IgD-negative memory B cell (primary cell): Measurements from ENCODE around the gene CXCL14. TPM values are rescaled to one million over a fixed set of nuclear protein-coding genes. Genes with fewer than 3 reads are reported as not detected.
A peak's percentile ranks its signal among the peaks of the same experiment; 100 is the strongest.

Experiments used
- H3K27ac Mint-ChIP-seq, 3 donors: one replicate each; pipeline ENCODE4 v1.8.0; 2020 to 2022; ENCODE audit warnings: mild to moderate bottlenecking in 3 of 3, mixed read lengths in 3 of 3, moderate library complexity in 1 of 3
- H3K27me3 Mint-ChIP-seq: one replicate; pipeline ENCODE4 v1.8.0; 2021; ENCODE audit warnings: mixed read lengths
- H3K36me3 Mint-ChIP-seq: one replicate; pipeline ENCODE4 v1.8.0; 2020; ENCODE audit warnings: mild to moderate bottlenecking, mixed read lengths
- H3K4me1 Mint-ChIP-seq, 3 donors: one replicate each; pipeline ENCODE4 v1.8.0; 2020 to 2022; ENCODE audit warnings: mixed read lengths in 3 of 3, mild to moderate bottlenecking in 1 of 3
- H3K4me3 Mint-ChIP-seq, 4 donors: one replicate each; pipeline ENCODE4 v1.8.0; 2020 to 2022; ENCODE audit warnings: mild to moderate bottlenecking in 4 of 4, mixed read lengths in 4 of 4, moderate library complexity in 3 of 4
- H3K9me3 Mint-ChIP-seq, 3 donors: one replicate each; pipeline ENCODE4 v1.8.0; 2020 to 2021; ENCODE audit warnings: mixed read lengths in 3 of 3, mild to moderate bottlenecking in 1 of 3
- polyA plus RNA-seq: library from polyadenylated mRNA; unstranded; fragments of 300-500 nt; fragmentation: Illumina TruSeq; gene quantifications from one replicate; pipeline ENCODE4 v1.2.3, GENCODE V29; 2021

The CXCL14 gene
- polyA plus RNA-seq, 1 donor from 2014 or later: not detected

- Mint-ChIP-seq H3K9me3 (no peaks in the 10 kb centered on the region), H3K4me1 (peaks cover 0 to 2% (median 0%) of the 10 kb centered on the region in 3 donors), H3K36me3 (no peaks in the 10 kb centered on the region), H3K27ac (no peak overlapping the region), H3K4me3 (no peak overlapping the region), H3K27me3 (peaks cover 6% of the 10 kb centered on the region)
Measured at GRCh38 chr5:135567661-135568060, 11.1 kb downstream of the CXCL14 start.

GRCh38 chr5:135566422-135567400 is 12.1 kb downstream of the CXCL14 start:
- Mint-ChIP-seq H3K4me1 (no peaks in the 10 kb centered on the region), H3K27me3 (peaks cover 4% of the 10 kb centered on the region), H3K27ac (no peak overlapping the region), H3K36me3 (no peaks in the 10 kb centered on the region), H3K9me3 (no peaks in the 10 kb centered on the region), H3K4me3 (no peak overlapping the region)

GRCh38 chr5:135565725-135566421 is 12.9 kb downstream of the CXCL14 start:
- peaks cover 0 to under 1% (median 0%) of the 10 kb centered on the region in 3 donors for H3K4me1 Mint-ChIP-seq
- H3K4me3 Mint-ChIP-seq: no peak overlapping the region
- no peak overlapping the region for H3K27ac Mint-ChIP-seq
- H3K9me3 Mint-ChIP-seq: no peaks in the 10 kb centered on the region
- H3K36me3 Mint-ChIP-seq: no peaks in the 10 kb centered on the region
- H3K27me3 Mint-ChIP-seq: peaks cover 4% of the 10 kb centered on the region

GRCh38 chr5:135565266-135565665 is 13.5 kb downstream of the CXCL14 start:
- H3K9me3 Mint-ChIP-seq: no peaks in the 10 kb centered on the region
- H3K27me3 Mint-ChIP-seq: peaks cover 6% of the 10 kb centered on the region
- H3K4me1 Mint-ChIP-seq: peaks cover 0 to 4% (median 0%) of the 10 kb centered on the region in 3 donors
- no peak overlapping the region for H3K27ac Mint-ChIP-seq
- no peaks in the 10 kb centered on the region for H3K36me3 Mint-ChIP-seq
- H3K4me3 Mint-ChIP-seq: no peak overlapping the region

- Mint-ChIP-seq H3K27me3 (peaks cover 6% of the 10 kb centered on the region), H3K27ac (no peak overlapping the region), H3K36me3 (no peaks in the 10 kb centered on the region), H3K4me1 (peaks cover 0 to 5% (median 0%) of the 10 kb centered on the region in 3 donors), H3K9me3 (no peaks in the 10 kb centered on the region), H3K4me3 (no peak overlapping the region)
Measured at GRCh38 chr5:135564331-135564730, 14.5 kb downstream of the CXCL14 start.

GRCh38 chr5:135561266-135561665 is 17.5 kb downstream of the CXCL14 start:
- H3K27ac Mint-ChIP-seq: no peak overlapping the region
- H3K4me1 Mint-ChIP-seq: peaks cover 0 to 5% (median 0%) of the 10 kb centered on the region in 3 donors
- H3K36me3 Mint-ChIP-seq: peaks cover 4% of the 10 kb centered on the region
- H3K27me3 Mint-ChIP-seq: peaks cover 10% of the 10 kb centered on the region
- H3K9me3 Mint-ChIP-seq: peaks cover 0 to 6% (median 4%) of the 10 kb centered on the region in 3 donors
- H3K4me3 Mint-ChIP-seq: no peak overlapping the region

- Mint-ChIP-seq H3K4me1 (peaks cover 0 to 5% (median 0%) of the 10 kb centered on the region in 3 donors), H3K4me3 (no peak overlapping the region), H3K9me3 (peaks cover 0 to 6% (median 5%) of the 10 kb centered on the region in 3 donors), H3K36me3 (peaks cover 4% of the 10 kb centered on the region), H3K27me3 (peaks cover 10% of the 10 kb centered on the region), H3K27ac (no peak overlapping the region)
Measured at GRCh38 chr5:135560858-135561257, 17.9 kb downstream of the CXCL14 start.

- Mint-ChIP-seq H3K27me3 (peaks cover 10% of the 10 kb centered on the region), H3K27ac (no peak overlapping the region)
Measured at GRCh38 chr5:135559354-135559753, 19.4 kb downstream of the CXCL14 start.

GRCh38 chr5:135557076-135557838 is 21.5 kb downstream of the CXCL14 start:
- peaks cover 12% of the 10 kb centered on the region for H3K27me3 Mint-ChIP-seq
- H3K4me1 Mint-ChIP-seq: peaks cover 0 to 5% (median 0%) of the 10 kb centered on the region in 3 donors
- H3K36me3 Mint-ChIP-seq: peaks cover 4% of the 10 kb centered on the region
- H3K9me3 Mint-ChIP-seq: peaks cover 0 to 7% (median 5%) of the 10 kb centered on the region in 3 donors
- no peak overlapping the region for H3K4me3 Mint-ChIP-seq
- no peak overlapping the region for H3K27ac Mint-ChIP-seq

More at GRCh38 chr5:135559354-135559753, 19.4 kb downstream of the CXCL14 start:
- Mint-ChIP-seq H3K36me3 (peaks cover 4% of the 10 kb centered on the region), H3K9me3 (peaks cover 0 to 7% (median 5%) of the 10 kb centered on the region in 3 donors), H3K4me3 (no peak overlapping the region), H3K4me1 (peaks cover 0 to 5% (median 0%) of the 10 kb centered on the region in 3 donors)

- H3K36me3 Mint-ChIP-seq: peaks cover 7% of the 10 kb centered on the region
- H3K4me3 Mint-ChIP-seq: no peak overlapping the region
- peak overlapping the region in 1 of 3 donors; percentile 60 for H3K27ac Mint-ChIP-seq
- H3K4me1 Mint-ChIP-seq: peaks cover 0 to 5% (median 0%) of the 10 kb centered on the region in 3 donors
- H3K27me3 Mint-ChIP-seq: peaks cover 12% of the 10 kb centered on the region
- H3K9me3 Mint-ChIP-seq: peaks cover 0 to 7% (median 5%) of the 10 kb centered on the region in 3 donors
Measured at GRCh38 chr5:135556620-135557019, 22.2 kb downstream of the CXCL14 start.

- H3K27ac Mint-ChIP-seq: no peak overlapping the region
- H3K9me3 Mint-ChIP-seq: peaks cover 0 to 7% (median 5%) of the 10 kb centered on the region in 3 donors
- peaks cover 15% of the 10 kb centered on the region for H3K27me3 Mint-ChIP-seq
- no peak overlapping the region for H3K4me3 Mint-ChIP-seq
- peaks cover 0 to 1% (median 0%) of the 10 kb centered on the region in 3 donors for H3K4me1 Mint-ChIP-seq
- peaks cover 7% of the 10 kb centered on the region for H3K36me3 Mint-ChIP-seq
Measured at GRCh38 chr5:135555530-135555929, 23.3 kb downstream of the CXCL14 start.

GRCh38 chr5:135553688-135554462 is 24.9 kb downstream of the CXCL14 start:
- H3K4me1 Mint-ChIP-seq: no peaks in the 10 kb centered on the region
- H3K4me3 Mint-ChIP-seq: no peak overlapping the region
- H3K27ac Mint-ChIP-seq: no peak overlapping the region
- peaks cover 7% of the 10 kb centered on the region for H3K36me3 Mint-ChIP-seq
- peaks cover 0 to 7% (median 5%) of the 10 kb centered on the region in 3 donors for H3K9me3 Mint-ChIP-seq
- peaks cover 21% of the 10 kb centered on the region for H3K27me3 Mint-ChIP-seq

- no peak overlapping the region for H3K4me3 Mint-ChIP-seq
- no peak overlapping the region for H3K27ac Mint-ChIP-seq
- peaks cover 0 to 5% (median 5%) of the 10 kb centered on the region in 3 donors for H3K9me3 Mint-ChIP-seq
- H3K27me3 Mint-ChIP-seq: peaks cover 17% of the 10 kb centered on the region
- peaks cover 7% of the 10 kb centered on the region for H3K36me3 Mint-ChIP-seq
- no peaks in the 10 kb centered on the region for H3K4me1 Mint-ChIP-seq
Measured at GRCh38 chr5:135551593-135552447, 27.0 kb downstream of the CXCL14 start.
